GM18909 (cell line): ENCODE results near the gene GADL1.

Experiments
- ATAC-seq: cut with Tn5 transposase; IDR thresholded peaks from one replicate; pipeline ENCODE4 v1.9.1; 2021; ENCODE audit warnings: mild to moderate bottlenecking; ENCODE audit not compliant: unreplicated experiment, poor library complexity

The GADL1 gene

GRCh38 chr3:30819067-30819798 is 75.2 kb downstream of the GADL1 start:
- ATAC-seq, result no peak

GRCh38 chr3:30813734-30814133 is 80.7 kb downstream of the GADL1 start:
- ATAC-seq, result no peak

GRCh38 chr3:30811151-30811795 is 83.2 kb downstream of the GADL1 start:
- ATAC-seq, result no peak

GRCh38 chr3:30810625-30811024 is 83.8 kb downstream of the GADL1 start:
- no peak for ATAC-seq

GRCh38 chr3:30805695-30806094 is 88.8 kb downstream of the GADL1 start:
- no peak for ATAC-seq

GRCh38 chr3:30804984-30805383 is 89.5 kb downstream of the GADL1 start:
- ATAC-seq, result no peak

- ATAC-seq, result no peak
Observed at GRCh38 chr3:30795176-30795575, 99.3 kb downstream of the GADL1 start.

GRCh38 chr3:30793740-30794139 is 100.7 kb downstream of the GADL1 start:
- ATAC-seq, result no peak

GRCh38 chr3:30790150-30790549 is 104.3 kb downstream of the GADL1 start:
- ATAC-seq, result no peak

- no peak for ATAC-seq
Observed at GRCh38 chr3:30786365-30786764, 108.1 kb downstream of the GADL1 start.

GRCh38 chr3:30779686-30780287 is 114.7 kb downstream of the GADL1 start:
- ATAC-seq, result no peak

- no peak for ATAC-seq
Observed at GRCh38 chr3:30778933-30779332, 115.5 kb downstream of the GADL1 start.

- ATAC-seq, result no peak
Observed at GRCh38 chr3:30777426-30778113, 116.9 kb downstream of the GADL1 start.

- no peak for ATAC-seq
Observed at GRCh38 chr3:30776186-30776815, 118.2 kb downstream of the GADL1 start.

GRCh38 chr3:30775040-30775439 is 119.4 kb downstream of the GADL1 start:
- no peak for ATAC-seq

GRCh38 chr3:30774062-30774461 is 120.4 kb downstream of the GADL1 start:
- no peak for ATAC-seq

GRCh38 chr3:30770387-30770786 is 124.1 kb downstream of the GADL1 start:
- ATAC-seq, result no peak

GRCh38 chr3:30768703-30769550 is 125.5 kb downstream of the GADL1 start:
- ATAC-seq, result no peak

GRCh38 chr3:30768046-30768445 is 126.4 kb downstream of the GADL1 start:
- ATAC-seq, result no peak

- ATAC-seq, result no peak
Observed at GRCh38 chr3:30766522-30766921, 127.9 kb downstream of the GADL1 start.
